GM12891 (cell line): ENCODE data around the gene MFSD6.

Experiments
- PAX5 ChIP-seq: IDR thresholded peaks from 2 replicates; pipeline ENCODE4 v1.6.1; 2011; ENCODE audit warnings: low read length, moderate library complexity, mild to moderate bottlenecking; ENCODE audit not compliant: insufficient read depth, severe bottlenecking
- POLR2A ChIP-seq: IDR thresholded peaks from 2 replicates; pipeline ENCODE4 v1.6.1; 2011; ENCODE audit warnings: low read depth, low read length, control low read depth
- SPI1 ChIP-seq: IDR thresholded peaks from 2 replicates; pipeline ENCODE4 v1.6.1; 2011; ENCODE audit warnings: low read depth, low read length, control low read depth

DNA sequence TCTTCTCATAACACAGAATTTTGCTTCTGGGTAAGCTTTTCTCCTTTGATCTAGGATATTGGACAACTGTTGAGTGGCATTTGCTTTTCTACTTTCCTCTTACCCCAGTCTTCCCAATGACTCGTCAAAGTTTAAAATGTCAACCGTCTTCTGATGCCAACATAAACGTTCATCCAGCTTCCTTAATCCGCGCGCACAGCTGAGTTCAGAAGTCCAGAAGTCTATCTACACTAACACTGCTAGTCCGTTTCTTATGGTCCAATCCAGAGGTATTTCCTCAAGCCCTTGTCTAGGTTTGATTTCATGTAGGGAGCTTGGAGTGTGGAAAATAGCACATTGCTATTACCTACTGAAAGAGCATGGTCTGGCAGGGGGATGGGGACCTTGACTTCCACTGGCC, 48.7 kb downstream of the MFSD6 start:
- TF ChIP-seq POLR2A (no peak), SPI1 (no peak), PAX5 (no peak)
